Fibroblast of lung (primary cell): Measurements from ENCODE around the gene COL27A1. TPM values are rescaled to one million over a fixed set of nuclear protein-coding genes. Genes with fewer than 3 reads are reported as not detected.

ENCODE experiments used
- DNase-seq, 2 donors: peaks; one replicate each; pipeline versions ENCODE4 v3.0.0 to v3.0.0-alpha.2; 2010; ENCODE audit warnings: low read depth in 2 of 2
- H2AFZ ChIP-seq: 2 replicates; pipeline ENCODE4 v1.5.1; 2012; ENCODE audit warnings: low read length, control low read depth, inconsistent platforms
- H3K27ac ChIP-seq: 2 replicates; pipeline ENCODE4 v1.5.1; 2011; ENCODE audit warnings: low read length, control low read depth; ENCODE audit not compliant: insufficient read depth
- H3K27me3 ChIP-seq: 2 replicates; pipeline ENCODE4 v1.5.1; 2011; ENCODE audit warnings: mild to moderate bottlenecking, low read length; ENCODE audit not compliant: control insufficient read depth, insufficient read depth
- H3K36me3 ChIP-seq: 2 replicates; pipeline ENCODE4 v1.5.1; 2011; ENCODE audit warnings: low read length; ENCODE audit not compliant: control insufficient read depth, insufficient read depth
- H3K4me1 ChIP-seq: 2 replicates; pipeline ENCODE4 v1.5.1; 2011; ENCODE audit warnings: low read length; ENCODE audit not compliant: control insufficient read depth, insufficient read depth; ENCODE audit errors: extremely low read depth
- H3K4me2 ChIP-seq: 2 replicates; pipeline ENCODE4 v1.5.1; 2011; ENCODE audit warnings: low read length, control low read depth; ENCODE audit not compliant: insufficient read depth; ENCODE audit errors: extremely low read depth
- H3K4me3 ChIP-seq, 4 experiments: fragments of 200-600 bp in 1 of 4; sonication (generic) in 1 of 4; replicated peaks in 1 of 4; 2 replicates each; pipeline ENCODE4 v1.5.1; 2011 to 2016; ENCODE audit warnings: low read length in 4 of 4, low read depth in 3 of 4, mild to moderate bottlenecking in 3 of 4, control low read depth in 2 of 4, inconsistent platforms in 1 of 4, mixed read lengths in 1 of 4; ENCODE audit not compliant: insufficient read depth in 1 of 4; ENCODE audit errors: control extremely low read depth in 1 of 4
- H3K79me2 ChIP-seq: 2 replicates; pipeline ENCODE4 v1.5.1; 2012; ENCODE audit warnings: mild to moderate bottlenecking, low read length, inconsistent platforms; ENCODE audit not compliant: control insufficient read depth, insufficient read depth
- H3K9ac ChIP-seq: 2 replicates; pipeline ENCODE4 v1.5.1; 2011; ENCODE audit warnings: mild to moderate bottlenecking, low read length, control low read depth; ENCODE audit not compliant: insufficient read depth
- H3K9me3 ChIP-seq: 2 replicates; pipeline ENCODE4 v1.5.1; 2012; ENCODE audit warnings: low read depth, low read length; ENCODE audit not compliant: control insufficient read depth, insufficient read depth
- H4K20me1 ChIP-seq: 2 replicates; pipeline ENCODE4 v1.5.1; 2011; ENCODE audit warnings: low read length; ENCODE audit not compliant: control insufficient read depth, insufficient read depth; ENCODE audit errors: extremely low read depth
- EZH2 ChIP-seq: IDR thresholded peaks from 2 replicates; pipeline ENCODE4 v1.5.1; 2012; ENCODE audit warnings: low read length, control low read depth, mild to moderate bottlenecking; ENCODE audit errors: missing control alignments
- polyA plus RNA-seq, 2 donors: library from polyadenylated mRNA; depleted of rRNA in 1 of 2; stranded (reverse) in 1 of 2; unstranded in 1 of 2; fragments of >200 nt; gene quantifications; 2 replicates each; pipeline ENCODE4 v1.2.1, GENCODE V29; 2011 to 2012; ENCODE audit warnings: missing spikeins in 1 of 2
- total RNA-seq: library from RNA; depleted of rRNA; stranded (reverse); fragments of >200 nt; gene quantifications from 2 replicates; pipeline ENCODE4 v1.2.1, GENCODE V29; 2014
- TF ChIP-seq, protein P1 (sequence below), 2 donors: IDR thresholded peaks in 1 of 2; conservative IDR thresholded peaks in 1 of 2; 1 replicate in 1 of 2; 2 replicates in 1 of 2; pipeline ENCODE4 v1.5.1; 2011 to 2012; ENCODE audit warnings: low read length in 2 of 2, control low read depth in 1 of 2, inconsistent platforms in 1 of 2, low read depth in 1 of 2, mild to moderate bottlenecking in 1 of 2

The COL27A1 gene
- total and polyA plus RNA-seq, 2 donors (not counting 1 experiment from before 2014, with no cell fraction given): 2.4 to 5.4 TPM

DNA sequence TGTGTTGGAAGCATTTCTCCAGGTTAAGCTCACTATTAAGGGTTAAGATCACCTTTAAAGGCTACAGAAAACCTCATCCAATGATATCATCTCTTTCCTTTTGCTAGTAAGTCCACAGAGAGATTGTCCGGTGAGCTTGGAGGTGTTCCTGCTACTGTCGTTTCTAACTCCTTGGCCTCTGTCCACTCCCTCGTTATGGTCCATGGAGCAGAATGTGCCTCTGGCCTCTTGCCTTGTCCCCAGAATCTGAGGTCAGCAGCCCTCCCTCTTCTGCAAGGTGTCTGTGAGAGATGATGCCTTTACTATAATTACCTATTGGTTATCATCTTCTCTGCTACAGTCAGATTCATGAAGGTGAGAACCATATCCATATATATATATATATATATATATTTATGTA lies 189.4 kb downstream of the COL27A1 start:
- H3K27ac ChIP-seq: no peak overlapping the region
- no peak overlapping the region for H2AFZ ChIP-seq
- no peak overlapping the region for H3K9ac ChIP-seq
- TF ChIP-seq, protein P1, sequence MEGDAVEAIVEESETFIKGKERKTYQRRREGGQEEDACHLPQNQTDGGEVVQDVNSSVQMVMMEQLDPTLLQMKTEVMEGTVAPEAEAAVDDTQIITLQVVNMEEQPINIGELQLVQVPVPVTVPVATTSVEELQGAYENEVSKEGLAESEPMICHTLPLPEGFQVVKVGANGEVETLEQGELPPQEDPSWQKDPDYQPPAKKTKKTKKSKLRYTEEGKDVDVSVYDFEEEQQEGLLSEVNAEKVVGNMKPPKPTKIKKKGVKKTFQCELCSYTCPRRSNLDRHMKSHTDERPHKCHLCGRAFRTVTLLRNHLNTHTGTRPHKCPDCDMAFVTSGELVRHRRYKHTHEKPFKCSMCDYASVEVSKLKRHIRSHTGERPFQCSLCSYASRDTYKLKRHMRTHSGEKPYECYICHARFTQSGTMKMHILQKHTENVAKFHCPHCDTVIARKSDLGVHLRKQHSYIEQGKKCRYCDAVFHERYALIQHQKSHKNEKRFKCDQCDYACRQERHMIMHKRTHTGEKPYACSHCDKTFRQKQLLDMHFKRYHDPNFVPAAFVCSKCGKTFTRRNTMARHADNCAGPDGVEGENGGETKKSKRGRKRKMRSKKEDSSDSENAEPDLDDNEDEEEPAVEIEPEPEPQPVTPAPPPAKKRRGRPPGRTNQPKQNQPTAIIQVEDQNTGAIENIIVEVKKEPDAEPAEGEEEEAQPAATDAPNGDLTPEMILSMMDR (conservative IDR thresholded peaks at IDR 0.05 in 1 of 2, IDR thresholded peaks at IDR 0.05 in 1 of 2; ENCODE audit: low read depth in 1 of 2, low read length in 2 of 2): no peak
- TF ChIP-seq EZH2: no peak
- DNase-seq: no peak
- H3K36me3 ChIP-seq: peaks cover 24% of the 10 kb centered on the region
- no peak overlapping the region for H3K4me2 ChIP-seq
- no peaks in the 10 kb centered on the region for H3K79me2 ChIP-seq
- H3K4me1 ChIP-seq: peaks cover 11% of the 10 kb centered on the region
- no peaks in the 10 kb centered on the region for H3K27me3 ChIP-seq
- no peak overlapping the region for H3K4me3 ChIP-seq
- no peaks in the 10 kb centered on the region for H4K20me1 ChIP-seq
- H3K9me3 ChIP-seq: no peaks in the 10 kb centered on the region

DNA sequence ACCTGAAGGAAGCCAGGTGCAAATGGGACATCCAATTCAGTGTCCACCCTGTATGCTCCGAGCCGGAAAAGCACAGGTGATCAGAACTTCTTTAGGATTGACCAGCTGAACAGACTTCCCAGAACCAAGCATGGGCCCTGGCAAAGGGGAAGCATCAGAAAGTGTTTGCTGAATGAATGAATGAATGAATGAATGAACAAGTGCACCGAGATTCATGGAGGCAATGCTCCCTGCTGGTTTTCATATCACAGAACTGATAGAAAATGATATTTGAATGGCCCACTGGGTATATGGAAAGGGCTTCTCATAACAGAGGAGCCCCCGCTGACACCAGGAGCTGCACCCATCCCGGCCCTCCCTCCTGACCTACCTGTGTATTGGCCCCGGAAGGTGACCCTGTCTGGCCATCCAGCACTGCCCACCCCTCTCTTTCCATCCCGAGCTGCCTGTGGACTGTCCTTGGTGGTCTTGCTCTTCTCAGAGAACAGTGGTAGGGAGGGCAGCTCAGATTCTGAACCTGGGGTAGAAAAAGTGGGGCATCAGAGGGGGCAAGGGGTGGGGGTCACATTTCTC lies 190.2 kb downstream of the COL27A1 start:
- no peaks in the 10 kb centered on the region for H3K9me3 ChIP-seq
- H3K27me3 ChIP-seq: no peaks in the 10 kb centered on the region
- H3K4me3 ChIP-seq: no peak overlapping the region
- H3K79me2 ChIP-seq: no peaks in the 10 kb centered on the region
- H3K9ac ChIP-seq: no peak overlapping the region
- TF ChIP-seq EZH2: no peak
- TF ChIP-seq, protein P1 (conservative IDR thresholded peaks at IDR 0.05 in 1 of 2, IDR thresholded peaks at IDR 0.05 in 1 of 2; ENCODE audit: low read depth in 1 of 2, low read length in 2 of 2): no peak
- no peak overlapping the region for H3K27ac ChIP-seq
- no peak for DNase-seq
- H3K4me2 ChIP-seq: no peak overlapping the region
- H2AFZ ChIP-seq: no peak overlapping the region
- peaks cover 13% of the 10 kb centered on the region for H3K4me1 ChIP-seq
- no peaks in the 10 kb centered on the region for H4K20me1 ChIP-seq
- peaks cover 28% of the 10 kb centered on the region for H3K36me3 ChIP-seq

DNA sequence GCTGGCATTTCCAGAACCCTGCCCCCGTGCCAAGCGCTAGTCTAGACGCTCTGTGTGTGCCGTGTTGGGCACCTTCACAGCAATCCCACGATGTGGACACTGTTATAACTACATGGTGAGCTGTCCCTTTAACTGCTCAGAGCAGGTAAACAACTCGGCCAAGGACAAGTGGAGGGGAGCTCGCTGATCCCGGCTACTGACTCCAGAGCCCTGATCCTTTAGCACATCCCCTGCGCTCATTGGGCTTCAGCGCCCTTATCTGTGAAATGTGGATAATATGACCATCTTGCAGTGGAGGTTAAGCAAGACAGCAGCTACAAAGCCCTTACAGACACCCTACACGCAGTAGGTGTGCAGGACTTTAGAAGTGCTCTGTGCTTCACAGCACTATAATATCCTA lies 190.8 kb downstream of the COL27A1 start:
- peaks cover 29% of the 10 kb centered on the region for H3K36me3 ChIP-seq
- no peak overlapping the region for H3K27ac ChIP-seq

More for the DNA sequence above, 190.8 kb downstream of the COL27A1 start:
- no peak overlapping the region for H3K4me2 ChIP-seq
- no peak overlapping the region for H3K9ac ChIP-seq
- H3K79me2 ChIP-seq: no peaks in the 10 kb centered on the region
- TF ChIP-seq, protein P1 (conservative IDR thresholded peaks at IDR 0.05 in 1 of 2, IDR thresholded peaks at IDR 0.05 in 1 of 2; ENCODE audit: low read depth in 1 of 2, low read length in 2 of 2): no peak
- no peak for TF ChIP-seq EZH2
- H4K20me1 ChIP-seq: no peaks in the 10 kb centered on the region
- no peak for DNase-seq
- peaks cover 13% of the 10 kb centered on the region for H3K4me1 ChIP-seq
- H3K27me3 ChIP-seq: no peaks in the 10 kb centered on the region
- no peaks in the 10 kb centered on the region for H3K9me3 ChIP-seq
- H3K4me3 ChIP-seq: no peak overlapping the region
- H2AFZ ChIP-seq: no peak overlapping the region
